ENCODE data around the gene CCDC24.
A peak's percentile ranks its signal among the peaks of the same experiment; 100 is the strongest.

CCDC24 gene

DNA sequence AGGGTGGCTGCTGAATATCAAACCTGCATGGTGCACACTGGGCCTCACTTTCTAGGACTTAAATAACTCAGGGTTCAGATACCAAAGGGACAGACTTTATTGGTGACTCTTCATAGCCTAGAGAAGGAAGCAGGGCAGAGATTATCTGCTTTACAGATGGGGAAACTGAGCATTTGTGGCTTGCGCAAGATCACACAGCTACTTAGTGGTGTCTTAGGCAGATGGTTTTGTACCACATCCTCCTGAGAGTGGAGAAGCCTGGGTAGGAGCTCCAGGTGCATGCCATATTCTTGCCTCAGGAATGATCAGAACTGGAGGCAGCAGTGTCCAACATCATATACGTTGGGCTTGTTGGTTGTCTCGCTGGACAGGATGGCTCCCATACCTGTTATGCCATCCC lies 28.4 kb upstream of the CCDC24 start:
- no peak for DNase-seq (ENCODE audit: low read depth)

DNA sequence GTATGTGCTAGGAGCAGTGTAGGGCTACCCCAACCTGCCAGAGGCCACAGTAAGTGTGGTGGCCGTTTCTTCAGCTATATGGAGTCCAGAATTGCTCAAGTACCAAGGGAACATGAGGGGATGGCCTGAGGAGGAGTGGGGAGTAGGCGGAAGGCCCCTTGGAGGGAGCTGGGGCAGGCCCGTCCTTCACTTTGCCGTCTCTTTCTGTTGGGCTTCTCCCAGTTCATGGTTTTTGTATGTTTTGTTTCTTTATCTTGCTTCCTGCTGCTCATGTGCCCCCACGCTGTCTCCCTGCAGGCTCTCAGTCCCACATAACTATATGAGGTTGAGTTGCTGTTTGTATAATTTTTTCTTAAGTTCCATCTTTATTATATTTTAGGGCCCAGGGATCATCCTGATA lies 27.5 kb upstream of the CCDC24 start:
- DNase-seq (ENCODE audit: low read depth), result no peak

DNA sequence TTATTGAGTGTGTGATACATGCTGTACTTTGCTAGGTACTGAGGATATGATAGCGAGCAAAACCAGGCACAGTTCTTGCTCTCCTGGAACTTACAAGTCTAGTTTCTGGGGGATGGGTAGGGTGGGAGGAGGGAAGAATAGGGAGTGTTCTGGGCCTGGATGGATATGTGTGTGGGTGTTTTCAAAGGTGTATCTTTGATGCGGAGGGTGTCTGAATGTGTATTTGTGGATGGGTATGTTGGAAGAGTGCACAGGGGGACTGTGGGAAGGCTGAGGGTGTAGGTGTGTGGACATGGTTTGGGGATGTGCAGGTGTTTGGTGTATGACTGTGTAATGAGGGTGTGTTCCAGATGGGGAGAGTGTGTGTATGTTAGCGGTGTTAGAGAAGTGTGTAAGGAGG lies 26.1 kb upstream of the CCDC24 start:
- DNase-seq (ENCODE audit: low read depth), result no peak

DNA sequence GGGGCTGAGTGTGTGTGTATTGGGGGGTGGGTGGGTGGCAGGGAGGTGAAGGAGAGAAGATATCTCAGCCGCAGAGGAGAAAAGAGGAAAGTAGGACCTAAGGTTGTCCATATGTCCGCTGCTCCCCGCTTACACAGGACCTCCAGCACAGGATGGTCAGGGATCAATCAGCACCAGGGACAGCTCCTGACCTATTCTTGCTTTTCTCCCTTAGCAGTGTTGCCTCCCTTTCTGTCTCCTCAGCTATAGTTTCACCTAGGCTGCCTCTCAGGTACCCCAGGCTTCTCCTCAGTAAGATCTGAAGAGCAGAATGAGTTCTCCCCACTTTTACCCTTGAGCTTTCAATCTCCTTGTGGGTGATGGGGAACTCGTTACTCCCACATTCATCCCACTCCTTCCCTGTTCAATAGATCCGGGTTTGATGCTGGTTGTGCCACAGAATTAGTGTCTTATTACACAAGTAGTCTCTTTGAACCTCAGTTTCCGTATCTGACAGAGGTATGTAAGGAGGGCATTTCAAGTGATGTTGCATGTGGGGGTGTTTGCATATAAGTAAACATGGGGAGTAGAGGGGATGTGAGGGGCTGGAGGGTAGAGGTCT lies 23.0 kb upstream of the CCDC24 start:
- peak; percentile 31 for DNase-seq (ENCODE audit: low read depth)

DNA sequence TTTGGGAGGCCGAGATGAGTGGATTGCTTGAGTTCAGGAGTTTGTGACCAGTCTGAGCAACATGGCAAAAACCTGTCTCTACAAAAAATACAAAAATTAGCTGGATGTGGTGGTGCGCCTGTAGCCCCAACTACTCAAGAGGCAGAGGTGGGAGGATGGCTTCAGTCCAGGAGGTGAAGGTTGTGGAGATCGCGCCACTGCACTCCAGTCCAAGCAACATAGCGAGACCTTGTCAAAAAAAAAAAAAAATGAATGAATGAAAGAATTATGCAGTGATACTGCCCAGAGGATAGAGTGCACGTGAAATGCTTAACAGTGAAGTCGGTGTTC lies 22.0 kb upstream of the CCDC24 start:
- no peak for DNase-seq (ENCODE audit: low read depth)

DNA sequence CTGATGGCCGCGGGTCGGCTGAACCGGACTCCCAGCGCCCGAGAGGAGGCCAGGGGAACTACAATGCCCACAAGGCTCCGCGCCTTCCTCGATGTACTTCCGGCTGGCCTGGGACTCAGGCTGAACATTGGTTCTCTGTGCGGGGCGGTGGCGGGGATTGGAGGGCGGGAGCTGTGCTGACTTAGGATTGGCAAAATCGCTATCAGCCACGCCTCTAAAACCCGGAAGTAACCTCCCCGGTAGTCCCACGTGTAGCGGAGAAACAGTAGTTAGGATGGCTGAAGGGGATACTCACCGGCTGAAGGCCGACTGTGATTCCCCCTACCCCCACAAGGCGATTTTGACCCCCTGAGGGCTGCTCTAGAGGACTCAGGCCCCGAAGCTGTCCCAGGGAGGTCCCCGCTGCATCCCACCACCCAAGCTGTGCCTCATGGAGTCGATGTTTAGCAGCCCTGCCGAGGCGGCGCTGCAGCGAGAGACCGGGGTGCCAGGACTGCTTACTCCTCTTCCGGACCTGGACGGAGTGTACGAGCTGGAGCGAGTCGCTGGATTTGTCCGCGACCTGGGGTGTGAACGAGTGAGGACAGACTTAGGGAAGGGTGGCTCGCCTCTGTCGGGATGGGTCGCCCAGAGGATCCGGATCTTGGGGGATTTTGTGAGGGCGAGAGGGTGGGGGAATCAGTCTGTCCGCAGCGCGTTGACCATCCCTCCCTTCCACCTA lies 21.5 kb upstream of the CCDC24 start, which contains the start of gene DPH2:
Gene DPH2 (plus strand): TSS at position 265 of the 721 bp plus-strand sequence. CDS start 166 bp downstream, at position 431.
- peak; percentile 99 for DNase-seq (ENCODE audit: low read depth)

DNA sequence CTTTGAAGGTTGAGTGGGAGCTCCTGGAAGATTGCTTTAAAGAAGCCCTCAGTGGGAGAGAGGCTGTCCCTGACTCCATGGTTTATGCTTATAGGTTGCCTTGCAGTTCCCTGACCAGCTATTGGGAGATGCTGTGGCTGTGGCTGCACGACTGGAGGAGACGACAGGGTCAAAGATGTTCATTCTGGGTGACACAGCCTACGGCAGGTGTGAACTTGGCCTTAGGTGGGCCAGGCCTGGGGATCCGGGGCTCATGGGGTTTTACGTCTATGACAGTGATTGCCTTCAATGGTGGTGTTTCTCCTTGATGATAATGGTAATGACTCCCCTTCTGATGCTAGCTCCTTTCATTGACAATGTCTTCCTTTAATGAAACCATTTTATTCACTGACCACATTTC lies 20.9 kb upstream of the CCDC24 start:
- DNase-seq (ENCODE audit: low read depth), result no peak

DNA sequence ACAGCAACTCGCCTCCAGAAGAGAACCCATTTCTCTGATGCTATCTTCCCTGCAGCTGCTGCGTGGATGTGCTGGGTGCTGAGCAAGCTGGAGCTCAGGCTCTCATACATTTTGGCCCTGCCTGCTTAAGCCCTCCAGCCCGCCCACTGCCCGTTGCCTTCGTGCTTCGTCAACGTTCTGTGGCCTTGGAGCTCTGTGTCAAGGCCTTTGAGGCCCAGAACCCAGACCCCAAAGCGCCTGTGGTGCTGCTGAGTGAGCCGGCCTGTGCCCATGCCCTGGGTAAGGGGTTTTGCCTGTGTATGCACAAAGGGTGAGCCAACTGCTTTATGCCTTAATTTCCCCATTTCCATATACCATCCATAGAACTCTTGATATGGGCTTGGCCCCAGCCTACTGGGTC lies 20.5 kb upstream of the CCDC24 start:
- no peak for DNase-seq (ENCODE audit: low read depth)

DNA sequence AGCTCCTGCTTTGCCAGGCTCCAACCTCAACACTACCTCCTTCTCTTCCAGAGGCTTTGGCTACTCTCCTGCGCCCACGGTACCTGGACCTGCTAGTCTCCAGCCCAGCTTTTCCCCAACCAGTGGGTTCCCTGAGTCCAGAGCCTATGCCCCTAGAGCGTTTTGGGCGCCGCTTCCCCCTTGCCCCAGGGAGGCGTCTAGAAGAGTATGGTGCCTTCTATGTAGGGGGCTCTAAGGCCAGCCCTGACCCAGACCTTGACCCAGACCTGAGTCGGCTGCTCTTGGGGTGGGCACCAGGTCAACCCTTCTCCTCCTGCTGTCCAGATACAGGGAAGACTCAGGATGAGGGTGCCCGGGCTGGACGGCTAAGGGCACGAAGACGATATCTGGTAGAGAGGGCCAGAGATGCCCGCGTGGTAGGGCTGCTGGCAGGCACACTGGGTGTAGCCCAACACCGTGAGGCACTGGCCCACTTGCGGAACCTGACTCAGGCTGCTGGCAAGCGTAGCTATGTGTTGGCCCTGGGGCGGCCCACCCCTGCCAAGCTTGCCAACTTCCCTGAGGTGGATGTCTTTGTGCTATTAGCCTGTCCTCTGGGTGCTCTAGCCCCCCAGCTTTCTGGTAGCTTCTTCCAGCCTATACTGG lies 19.9 kb upstream of the CCDC24 start:
- DNase-seq (ENCODE audit: low read depth), result no peak

DNA sequence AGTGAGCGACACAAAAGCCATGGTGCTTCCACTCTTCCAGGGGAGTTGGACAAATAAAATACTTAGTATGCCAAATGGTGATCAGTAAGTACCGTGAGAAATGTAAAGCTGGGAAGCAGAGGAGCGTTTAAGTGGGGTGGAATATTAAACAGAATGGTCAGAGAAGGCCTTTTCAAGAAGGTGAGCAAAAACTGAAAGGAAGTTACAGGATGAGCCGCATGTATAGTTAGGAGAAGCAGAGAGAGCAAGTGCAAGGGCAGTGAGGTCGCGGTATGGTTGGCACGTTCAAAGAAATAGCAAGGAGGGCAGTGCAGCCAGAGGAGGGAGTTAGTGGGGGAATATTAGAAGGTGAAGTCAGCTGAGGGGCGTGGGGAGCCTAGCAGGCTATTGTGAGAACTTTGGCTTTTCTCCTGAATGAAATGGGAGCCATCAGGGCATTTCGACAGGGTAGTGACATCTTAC lies 17.4 kb upstream of the CCDC24 start:
- no peak for DNase-seq (ENCODE audit: low read depth)

DNA sequence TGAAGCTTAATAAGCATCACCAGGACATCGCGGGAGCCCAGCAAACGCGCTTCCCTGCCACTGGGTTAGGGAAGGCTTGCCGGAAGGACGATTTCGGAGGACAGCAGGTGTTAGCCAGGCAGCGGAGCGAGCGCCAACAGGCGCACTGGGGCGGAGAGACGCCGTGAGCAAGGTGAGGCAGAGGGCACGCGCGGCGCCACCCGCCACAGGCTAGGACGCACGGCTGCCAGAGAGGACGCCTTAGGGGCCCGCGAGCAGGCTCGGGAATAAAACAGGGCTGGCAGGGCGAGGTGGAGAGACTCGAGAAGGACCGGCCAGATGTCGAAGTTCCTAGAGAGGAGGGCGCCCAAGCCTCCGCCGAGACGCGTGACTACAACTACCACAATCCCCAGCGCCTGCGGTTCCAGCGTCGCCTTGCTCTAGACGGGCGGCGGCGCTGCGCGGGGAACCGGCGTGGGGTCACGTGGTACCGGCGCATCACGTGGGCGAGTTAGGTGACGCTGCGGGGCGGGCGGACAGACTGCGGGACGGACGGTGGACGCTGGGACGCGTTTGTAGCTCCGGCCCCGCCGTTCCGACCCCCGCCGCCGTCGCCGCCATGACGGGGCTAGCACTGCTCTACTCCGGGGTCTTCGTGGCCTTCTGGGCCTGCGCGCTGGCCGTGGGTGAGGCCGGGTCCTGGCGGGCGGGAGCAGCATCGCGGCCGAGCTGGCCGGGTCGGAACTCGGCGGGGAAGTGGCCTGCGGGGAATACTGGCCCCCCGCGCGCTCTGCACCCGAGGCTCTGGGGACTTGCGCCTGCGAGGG lies 16.8 kb upstream of the CCDC24 start, which contains the start of gene ATP6V0B:
Gene ATP6V0B (plus strand): TSS at position 518 of the 806 bp plus-strand sequence. CDS start 81 bp downstream, at position 599.
- peak; percentile 95 for DNase-seq (ENCODE audit: low read depth)

DNA sequence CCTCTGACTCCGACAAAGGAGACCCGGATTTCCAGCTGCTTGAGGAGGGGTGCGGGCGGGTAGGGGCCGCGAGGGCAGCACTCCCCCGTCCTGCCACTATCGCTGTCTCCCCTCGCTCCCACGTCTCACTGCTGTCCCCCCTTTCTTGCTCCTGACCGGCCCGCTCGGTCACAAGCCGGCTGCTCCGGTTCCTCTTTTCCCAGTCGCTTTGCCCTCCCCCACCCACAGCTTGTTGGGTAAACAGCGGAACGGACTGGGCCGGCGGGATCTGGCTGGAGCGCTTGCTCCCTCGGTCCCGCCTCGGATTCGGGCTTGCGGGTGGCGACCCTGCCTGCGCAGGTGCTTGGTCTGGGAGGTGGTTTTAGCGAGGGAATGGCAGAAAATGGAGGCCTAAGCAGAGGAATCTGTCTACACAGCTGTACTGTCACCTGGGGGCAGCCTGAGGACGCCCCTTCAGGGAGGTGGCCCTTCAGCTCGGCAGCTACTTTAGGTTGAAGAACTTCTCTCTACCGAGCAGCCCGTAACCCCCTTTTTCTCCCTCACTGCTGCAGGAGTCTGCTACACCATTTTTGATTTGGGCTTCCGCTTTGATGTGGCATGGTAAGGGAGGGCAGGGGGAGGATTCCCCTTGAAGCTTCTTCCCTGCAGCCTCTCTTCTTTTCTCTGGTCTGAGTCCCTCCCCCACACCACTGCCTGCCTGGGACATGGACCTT lies 16.0 kb upstream of the CCDC24 start:
- DNase-seq (ENCODE audit: low read depth), result peak; percentile 39

DNA sequence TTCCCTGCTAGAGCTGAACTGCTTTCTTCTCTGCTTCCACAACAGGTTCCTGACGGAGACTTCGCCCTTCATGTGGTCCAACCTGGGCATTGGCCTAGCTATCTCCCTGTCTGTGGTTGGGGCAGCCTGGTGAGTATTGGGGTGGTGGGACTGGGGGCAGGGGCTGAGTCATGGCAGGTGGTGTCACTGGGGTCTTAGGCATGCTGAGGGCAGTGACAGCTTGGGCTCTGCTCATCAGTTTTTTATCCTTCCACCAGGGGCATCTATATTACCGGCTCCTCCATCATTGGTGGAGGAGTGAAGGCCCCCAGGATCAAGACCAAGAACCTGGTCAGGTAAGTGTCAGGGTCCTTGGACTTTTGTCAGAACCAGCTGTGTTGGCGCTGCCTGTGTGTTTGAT lies 15.4 kb upstream of the CCDC24 start:
- no peak for DNase-seq (ENCODE audit: low read depth)

DNA sequence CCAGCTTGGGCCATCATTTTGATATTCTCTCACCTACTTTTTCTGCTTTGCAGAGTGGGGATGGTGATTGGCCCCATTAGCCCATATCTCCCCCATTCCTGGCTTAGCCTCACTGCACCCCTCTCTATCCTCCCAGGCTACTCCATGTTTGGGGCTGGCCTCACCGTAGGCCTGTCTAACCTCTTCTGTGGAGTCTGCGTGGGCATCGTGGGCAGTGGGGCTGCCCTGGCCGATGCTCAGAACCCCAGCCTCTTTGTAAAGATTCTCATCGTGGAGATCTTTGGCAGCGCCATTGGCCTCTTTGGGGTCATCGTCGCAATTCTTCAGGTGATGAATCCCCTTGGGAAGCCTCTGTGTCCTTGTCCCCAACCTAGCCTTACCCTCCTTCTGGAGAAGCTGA lies 14.5 kb upstream of the CCDC24 start:
- DNase-seq (ENCODE audit: low read depth), result no peak

DNA sequence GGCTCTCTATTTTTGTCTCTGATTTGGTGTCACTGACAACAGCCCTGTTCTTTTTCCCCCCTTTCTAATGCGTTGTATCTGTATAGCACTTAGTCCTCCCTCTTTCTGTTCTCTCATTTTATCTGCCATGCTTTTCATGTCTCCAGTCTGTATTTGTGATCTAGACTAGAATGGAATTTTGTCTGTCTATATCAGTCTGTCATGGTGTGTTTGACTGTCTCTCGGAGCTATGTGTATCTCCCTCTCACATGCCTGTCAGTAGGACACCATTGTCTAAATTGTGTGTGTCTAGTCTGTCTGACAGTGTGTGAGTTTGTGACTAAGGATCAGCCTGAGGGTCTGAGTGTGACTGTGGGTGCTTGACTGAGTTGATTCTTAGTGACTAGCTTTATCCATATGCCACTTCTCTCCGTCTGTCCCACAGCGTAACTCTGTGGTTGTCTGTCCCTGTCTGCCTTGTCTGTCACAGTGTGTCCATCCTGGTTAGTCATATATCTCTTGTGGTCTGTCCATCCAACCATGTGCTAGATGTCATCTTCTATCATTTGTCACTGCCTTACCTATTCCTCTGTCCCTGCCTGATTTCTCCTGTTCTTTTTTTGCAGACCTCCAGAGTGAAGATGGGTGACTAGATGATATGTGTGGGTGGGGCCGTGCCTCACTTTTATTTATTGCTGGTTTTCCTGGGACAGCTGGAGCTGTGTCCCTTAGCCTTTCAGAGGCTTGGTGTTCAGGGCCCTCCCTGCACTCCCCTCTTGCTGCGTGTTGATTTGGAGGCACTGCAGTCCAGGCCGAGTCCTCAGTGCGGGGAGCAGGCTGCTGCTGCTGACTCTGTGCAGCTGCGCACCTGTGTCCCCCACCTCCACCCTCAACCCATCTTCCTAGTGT lies 13.8 kb upstream of the CCDC24 start:
- DNase-seq (ENCODE audit: low read depth), result no peak

DNA sequence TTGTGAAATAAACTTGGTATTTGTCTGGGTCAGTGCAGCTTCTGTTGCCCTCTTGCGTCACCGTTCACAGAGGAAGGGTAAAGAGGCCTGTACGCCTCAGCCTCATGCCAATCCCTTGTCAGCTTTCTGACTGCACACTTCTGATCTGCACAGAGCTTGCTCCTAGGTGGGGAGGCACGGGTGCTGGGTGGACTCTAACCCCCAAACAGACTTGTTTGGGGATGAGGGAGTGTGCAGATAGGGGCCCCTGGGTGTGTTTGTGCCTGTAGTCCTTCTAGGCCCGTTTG lies 13.2 kb upstream of the CCDC24 start:
- no peak for DNase-seq (ENCODE audit: low read depth)

DNA sequence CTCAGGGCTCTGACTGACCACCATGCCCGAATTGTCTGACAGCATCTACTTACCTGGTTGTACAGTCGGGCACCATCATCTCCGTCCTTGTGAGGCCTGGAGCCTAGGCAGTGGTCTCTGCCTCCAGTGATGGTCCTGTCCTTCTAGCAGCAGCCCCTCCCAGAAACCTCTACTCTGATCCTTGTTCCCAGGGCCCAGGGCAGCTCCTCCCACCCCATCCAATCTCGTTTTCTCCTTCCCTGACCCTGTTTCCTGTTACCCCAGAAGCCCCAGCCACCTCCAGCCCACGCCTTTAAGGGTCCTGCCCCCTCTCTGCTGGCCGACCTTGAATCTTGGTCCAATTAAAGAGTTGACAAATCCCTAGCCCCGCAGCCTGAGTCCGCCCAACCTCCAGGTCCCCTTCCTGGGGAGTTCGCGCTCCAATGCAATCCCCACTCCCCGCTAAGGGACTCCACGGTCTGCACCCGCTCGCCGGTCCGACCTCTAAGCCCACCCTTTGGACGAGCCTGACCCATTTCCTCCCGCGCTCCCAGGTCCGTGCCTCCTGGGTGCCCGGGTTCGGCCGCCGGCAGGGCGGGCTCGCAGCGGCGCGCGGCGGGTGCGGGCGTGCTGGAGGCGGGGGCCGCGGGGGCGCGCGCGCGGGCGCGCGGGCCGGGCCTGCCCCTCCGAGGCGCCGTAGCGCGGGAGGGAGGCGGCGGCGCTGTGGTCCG lies 12.7 kb upstream of the CCDC24 start, which contains the start of gene B4GALT2:
Gene B4GALT2 (plus strand): TSS at position 660 of the 710 bp plus-strand sequence. CDS start 1,951 bp downstream, outside the sequence.
- DNase-seq (ENCODE audit: low read depth), result peak; percentile 26

DNA sequence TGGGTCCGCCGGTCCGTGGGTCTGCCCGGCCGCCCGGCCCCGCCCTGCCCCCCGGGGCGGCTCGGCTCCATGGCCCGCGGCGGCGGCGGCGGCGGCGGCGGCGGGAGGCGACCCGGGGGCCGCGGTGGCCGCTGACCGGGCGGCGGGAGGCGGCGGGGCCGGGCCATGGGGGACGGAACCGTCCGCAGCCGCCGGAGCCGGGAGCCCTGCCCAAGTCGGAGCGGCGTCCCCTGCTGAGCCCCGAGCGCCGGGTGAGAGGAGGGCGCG lies 12.2 kb upstream of the CCDC24 start:
- DNase-seq (ENCODE audit: low read depth), result no peak

DNA sequence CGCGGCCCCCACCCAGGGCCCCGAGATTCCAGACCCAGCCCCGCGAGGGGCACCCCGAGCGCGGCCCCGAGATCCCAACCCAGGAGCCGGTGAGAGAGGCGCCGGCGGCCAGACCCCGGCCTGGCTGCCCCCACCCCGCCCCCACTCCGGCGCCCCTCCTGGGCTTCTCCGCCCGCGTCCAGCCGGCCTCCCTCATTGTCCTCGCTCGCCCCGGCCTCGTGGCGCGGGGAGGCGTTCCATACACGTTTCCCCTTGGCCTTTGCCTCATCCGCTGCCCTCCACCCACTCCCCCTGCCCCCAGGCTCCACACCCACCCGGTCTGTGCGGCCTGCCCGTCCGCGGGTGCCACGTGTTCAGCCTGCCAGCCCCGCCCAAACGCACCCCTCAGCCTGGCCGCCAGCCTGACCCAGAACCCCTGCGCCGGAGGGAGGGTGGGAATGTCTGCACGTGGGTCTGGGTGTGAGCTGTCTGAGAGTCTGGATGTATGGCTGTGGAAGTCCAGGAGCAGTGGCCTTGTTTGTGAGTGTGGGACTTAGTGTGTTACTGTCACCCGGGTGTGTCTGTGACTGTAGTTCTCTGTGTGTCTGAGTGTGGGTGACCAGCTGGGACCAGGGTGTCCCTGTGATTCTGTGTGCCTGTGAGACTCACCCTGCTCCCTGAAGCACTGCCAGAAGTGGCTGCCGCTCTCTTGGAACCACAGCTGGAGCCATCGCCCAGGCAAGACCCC lies 11.7 kb upstream of the CCDC24 start:
- DNase-seq (ENCODE audit: low read depth), result peak; percentile 63
